ENCODE measurements around the gene IFIT1.
"Not testable (repeated sequence)": the region's sequence is repeated elsewhere in the genome, so short reads cannot be mapped to it uniquely, and the experiment has no call there.

Gene IFIT1

GRCh38 chr10:89442289-89442688, 49.9 kb downstream of the IFIT1 start:
- no peak for DNase-seq

GRCh38 chr10:89444819-89445218, 52.4 kb downstream of the IFIT1 start:
- not testable (repeated sequence) for DNase-seq

GRCh38 chr10:89450901-89451300, 58.5 kb downstream of the IFIT1 start:
- DNase-seq = no peak

GRCh38 chr10:89452193-89452592, 59.8 kb downstream of the IFIT1 start:
- DNase-seq = no peak

GRCh38 chr10:89454561-89455347, 62.3 kb downstream of the IFIT1 start:
- no peak for DNase-seq
